A673 (cell line): ENCODE results near the gene FAM83B. TPM values are rescaled to one million over a fixed set of nuclear protein-coding genes. Genes with fewer than 3 reads are reported as not detected.
"Not testable (repeated sequence)": the region's sequence is repeated elsewhere in the genome, so short reads cannot be mapped to it uniquely, and the experiment has no call there.

Source experiments
- BruUV-seq: library from RNA; stranded (reverse); fragments of 400-500 nt; replicated peaks from 2 replicates; lab custom pipeline; 2021; lab: Mats Ljungman, UMichigan
- CTCF ChIA-PET: fragments of 300-600 bp; sonication (Branson Sonifier 250); formaldehyde crosslinking; loops from one replicate; lab custom pipeline; 2022; ENCODE audit warnings: antibody characterized with exemption; lab: Charles Lee
- POLR2A ChIA-PET: fragments of 300-600 bp; sonication (Branson Sonifier 250); formaldehyde crosslinking; loops from one replicate; lab custom pipeline; 2022; ENCODE audit warnings: antibody characterized with exemption; ENCODE audit not compliant: low non-redundant PET; lab: Charles Lee
- DNase-seq: peaks from one replicate; pipeline ENCODE4 v3.0.0-alpha.2; 2015; ENCODE audit warnings: low spot score
- H3K27ac ChIP-seq: fragments of 200-600 bp; sonication (generic); 2 replicates; pipeline ENCODE4 v1.5.1; 2016; ENCODE audit warnings: mixed run types, low read depth, mild to moderate bottlenecking, mixed read lengths, antibody characterized with exemption, low read length; ENCODE audit not compliant: poor library complexity, severe bottlenecking
- H3K27me3 ChIP-seq: fragments of 200-600 bp; sonication (generic); replicated peaks from 2 replicates; pipeline ENCODE4 v1.6.1; 2017; ENCODE audit warnings: mixed run types, low read depth, mild to moderate bottlenecking, mixed read lengths, antibody characterized with exemption, low read length; ENCODE audit not compliant: insufficient read depth, poor library complexity
- H3K36me3 ChIP-seq: fragments of 200-600 bp; sonication (generic); 2 replicates; pipeline ENCODE4 v1.6.1; 2016; ENCODE audit warnings: mixed run types, mild to moderate bottlenecking, mixed read lengths, antibody characterized with exemption, low read length; ENCODE audit not compliant: insufficient read depth, poor library complexity, severe bottlenecking
- H3K4me1 ChIP-seq: fragments of 200-600 bp; sonication (generic); 2 replicates; pipeline ENCODE4 v1.6.1; 2017; ENCODE audit warnings: mixed run types, mild to moderate bottlenecking, mixed read lengths, antibody characterized with exemption, low read length; ENCODE audit not compliant: insufficient read depth, poor library complexity, severe bottlenecking
- H3K4me3 ChIP-seq: fragments of 200-600 bp; sonication (generic); 2 replicates; pipeline ENCODE4 v1.5.1; 2016; ENCODE audit warnings: low read depth, mixed run types, mild to moderate bottlenecking, mixed read lengths, low read length; ENCODE audit not compliant: poor library complexity, severe bottlenecking
- H3K9me3 ChIP-seq: fragments of 200-600 bp; sonication (generic); 2 replicates; pipeline ENCODE4 v1.6.1; 2016; ENCODE audit warnings: mixed run types, low read depth, mild to moderate bottlenecking, mixed read lengths, antibody characterized with exemption, low read length; ENCODE audit not compliant: poor library complexity, severe bottlenecking
- CTCF ChIP-seq: fragments of 300-800, 200-600 bp; sonication (generic); conservative IDR thresholded peaks from 2 replicates; pipeline ENCODE4 v1.5.1; 2017; ENCODE audit warnings: low read depth, mild to moderate bottlenecking, antibody characterized with exemption, low read length, moderate library complexity, mixed read lengths
- EZH2 ChIP-seq: fragments of 200-600 bp; sonication (generic); IDR thresholded peaks from 2 replicates; pipeline ENCODE4 v1.6.1; 2017; ENCODE audit warnings: borderline replicate concordance, low read depth, mild to moderate bottlenecking, mixed read lengths, antibody characterized with exemption, low read length; ENCODE audit not compliant: poor library complexity, severe bottlenecking
- intact Hi-C: fragments of 100-400 bp; cut with micrococcal nuclease; formaldehyde crosslinking; loops from one replicate; pipeline ENCODE4 v1.10.0; 2022; ENCODE audit not compliant: unreplicated experiment
- total RNA-seq: library from RNA; stranded (reverse); gene quantifications from 2 replicates; pipeline ENCODE4 v1.2.3, GENCODE V29; 2021

FAM83B gene
- total RNA-seq, 1 experiment from 2014 or later = 0.41 TPM

DNA sequence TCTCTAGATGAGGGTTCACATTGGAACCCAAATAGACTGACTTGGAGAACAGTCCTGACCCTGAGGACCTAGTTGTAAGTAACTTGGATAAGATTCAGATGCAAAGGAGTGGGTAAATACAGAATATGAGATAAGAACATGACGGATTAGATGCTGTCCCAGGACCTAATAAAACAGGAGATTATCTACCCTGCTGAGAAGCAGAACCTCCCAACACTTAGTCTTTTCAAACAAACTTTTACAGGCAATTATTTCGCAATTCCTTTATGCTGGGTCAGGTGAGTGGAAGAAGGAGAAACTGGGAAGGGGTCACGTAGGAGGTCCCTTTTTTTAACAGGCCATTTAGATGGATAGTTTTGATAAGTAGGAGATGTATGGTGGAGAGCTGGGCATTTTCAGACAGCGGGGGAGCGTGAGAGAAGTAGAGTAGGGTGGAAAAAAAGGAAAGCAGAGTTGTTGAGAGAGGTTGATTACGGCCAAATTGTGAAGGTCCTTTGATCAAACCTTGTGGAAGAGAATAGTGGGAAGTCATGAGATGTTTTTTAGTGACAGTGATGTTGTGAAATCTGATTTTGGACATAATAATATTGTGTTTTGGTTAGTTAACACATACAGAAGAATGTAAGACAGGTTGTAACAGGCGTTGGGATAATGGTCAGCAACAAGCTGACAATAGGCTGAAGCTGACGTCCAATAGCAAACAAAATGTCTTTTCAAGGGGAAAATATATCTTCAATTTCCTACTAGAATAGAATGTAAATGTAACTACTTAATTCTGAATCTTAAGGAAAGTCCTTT is 32.8 kb downstream of the FAM83B start:
- DNase-seq = no peak
- Histone ChIP-seq H3K36me3 (no peaks in the 10 kb centered on the region), H3K9me3 (no peaks in the 10 kb centered on the region), H3K4me3 (no peak overlapping the region), H3K27me3 (no peaks in the 10 kb centered on the region), H3K27ac (no peak overlapping the region), H3K4me1 (no peaks in the 10 kb centered on the region)
- TF ChIP-seq CTCF = no peak
- TF ChIP-seq EZH2 = no peak
- CTCF ChIA-PET = no interaction called here
- intact Hi-C loops = no loop called here
- POLR2A ChIA-PET = no interaction called here
- no TSS peak for BruUV-seq

GRCh38 chr6:54881067-54881730 is 34.6 kb downstream of the FAM83B start:
- POLR2A ChIA-PET = no interaction called here
- Histone ChIP-seq H3K9me3 (no peaks in the 10 kb centered on the region), H3K27ac (no peak overlapping the region), H3K27me3 (no peaks in the 10 kb centered on the region), H3K36me3 (no peaks in the 10 kb centered on the region), H3K4me3 (no peak overlapping the region), H3K4me1 (no peaks in the 10 kb centered on the region)
- no TSS peak for BruUV-seq
- TF ChIP-seq EZH2 = no peak
- TF ChIP-seq CTCF = no peak
- DNase-seq = no peak
- CTCF ChIA-PET = no interaction called here
- intact Hi-C loops = no loop called here

DNA sequence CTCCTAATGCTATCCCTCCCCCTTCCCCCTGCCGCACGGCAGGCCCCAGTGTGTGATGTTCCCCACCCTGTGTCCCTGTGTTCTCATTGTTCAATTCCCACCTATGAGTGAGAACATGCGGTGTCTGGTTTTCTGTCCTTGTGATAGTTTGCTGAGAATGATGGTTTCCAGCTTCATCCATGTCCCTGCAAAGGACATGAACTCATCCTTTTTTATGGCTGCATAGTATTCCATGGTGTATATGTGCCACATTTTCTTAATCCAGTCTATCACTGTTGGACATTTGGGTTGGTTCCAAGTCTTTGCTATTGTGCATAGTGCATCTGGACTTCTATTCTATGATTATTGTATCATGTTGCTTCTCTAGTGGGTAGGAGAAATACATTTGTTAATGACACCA is 35.3 kb downstream of the FAM83B start:
- H3K9me3 ChIP-seq, POLR2A ChIA-PET, BruUV-seq, H3K4me1 ChIP-seq, H3K36me3 ChIP-seq, DNase-seq, H3K27me3 ChIP-seq, H3K4me3 ChIP-seq, H3K27ac ChIP-seq, intact Hi-C loops, CTCF ChIA-PET: not testable (repeated sequence)
